Fibroblast of the conjunctiva (primary cell): ENCODE data around the gene PIGC.

Source experiments
- DNase-seq: peaks from one replicate; pipeline ENCODE4 v3.0.0-alpha.2; 2010; ENCODE audit warnings: low read depth

The PIGC gene

GRCh38 chr1:172443666-172444453 is at the start of gene PIGC:
TSS of gene PIGC (minus strand) at chr1:172444069. CDS start at chr1:172442622, 1,447 bp downstream.
- DNase-seq = peak; percentile 79

GRCh38 chr1:172492421-172492820 is 48.6 kb upstream of the PIGC start:
- no peak for DNase-seq

GRCh38 chr1:172489847-172490246 is 46.0 kb upstream of the PIGC start:
- DNase-seq = no peak

- no peak for DNase-seq
These were observed 44.5 kb upstream of the PIGC start for GRCh38 chr1:172488393-172488792.

GRCh38 chr1:172487550-172487949 is 43.7 kb upstream of the PIGC start:
- no peak for DNase-seq

- DNase-seq = no peak
These were observed 43.1 kb upstream of the PIGC start for GRCh38 chr1:172486805-172487454.

GRCh38 chr1:172485626-172486025 is 41.8 kb upstream of the PIGC start:
- no peak for DNase-seq

- no peak for DNase-seq
These were observed 40.4 kb upstream of the PIGC start for GRCh38 chr1:172484252-172484651.

- no peak for DNase-seq
These were observed 39.6 kb upstream of the PIGC start for GRCh38 chr1:172483448-172483847.

- no peak for DNase-seq
These were observed 38.2 kb upstream of the PIGC start for GRCh38 chr1:172482044-172482443.

GRCh38 chr1:172480431-172480830 is 36.6 kb upstream of the PIGC start:
- DNase-seq = no peak

- no peak for DNase-seq
These were observed 34.6 kb upstream of the PIGC start for GRCh38 chr1:172478485-172478884.

GRCh38 chr1:172477741-172478140 is 33.9 kb upstream of the PIGC start:
- no peak for DNase-seq

- DNase-seq = no peak
These were observed 33.3 kb upstream of the PIGC start for GRCh38 chr1:172477216-172477615.

- no peak for DNase-seq
These were observed 32.4 kb upstream of the PIGC start for GRCh38 chr1:172476218-172476811.

GRCh38 chr1:172473842-172474241 is 30.0 kb upstream of the PIGC start:
- no peak for DNase-seq

GRCh38 chr1:172473302-172473701 is 29.4 kb upstream of the PIGC start:
- DNase-seq = no peak

- no peak for DNase-seq
These were observed 28.6 kb upstream of the PIGC start for GRCh38 chr1:172472495-172472894.

GRCh38 chr1:172471666-172472065 is 27.8 kb upstream of the PIGC start:
- no peak for DNase-seq

- no peak for DNase-seq
These were observed 26.3 kb upstream of the PIGC start for GRCh38 chr1:172470149-172470548.

- DNase-seq = no peak
These were observed 25.8 kb upstream of the PIGC start for GRCh38 chr1:172469717-172470116.

GRCh38 chr1:172468296-172468695 is 24.4 kb upstream of the PIGC start:
- DNase-seq = no peak

- DNase-seq = no peak
These were observed 23.6 kb upstream of the PIGC start for GRCh38 chr1:172467446-172467845.
